ENCODE results near the gene BAIAP3. TPM values are rescaled to one million over a fixed set of nuclear protein-coding genes. Genes with fewer than 3 reads are reported as not detected.
"Not testable (repeated sequence)": the region's sequence is repeated elsewhere in the genome, so short reads cannot be mapped to it uniquely, and the experiment has no call there.

BAIAP3 gene
- total RNA-seq, 1 donor from 2014 or later, result 5.8 TPM

DNA sequence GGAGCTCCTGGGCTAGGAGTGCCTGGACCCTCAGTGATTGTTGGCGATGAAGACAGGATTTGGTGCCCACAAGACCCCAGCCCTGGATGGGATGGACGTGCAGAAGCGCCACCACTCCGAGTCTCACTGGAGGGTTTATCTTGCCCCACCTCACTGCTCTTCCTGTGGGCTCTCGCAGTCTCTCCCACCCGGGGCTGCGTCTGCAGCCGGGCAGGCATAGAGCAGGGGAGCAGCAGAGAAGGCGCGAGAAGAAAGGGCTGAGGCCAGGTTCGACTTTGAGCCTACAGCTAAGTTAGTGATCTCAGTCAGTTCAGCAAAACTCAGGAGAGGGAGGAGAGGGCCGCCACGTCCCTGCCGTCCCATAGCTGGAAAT lies 17.4 kb upstream of the BAIAP3 start:
- DNase-seq, result no peak

DNA sequence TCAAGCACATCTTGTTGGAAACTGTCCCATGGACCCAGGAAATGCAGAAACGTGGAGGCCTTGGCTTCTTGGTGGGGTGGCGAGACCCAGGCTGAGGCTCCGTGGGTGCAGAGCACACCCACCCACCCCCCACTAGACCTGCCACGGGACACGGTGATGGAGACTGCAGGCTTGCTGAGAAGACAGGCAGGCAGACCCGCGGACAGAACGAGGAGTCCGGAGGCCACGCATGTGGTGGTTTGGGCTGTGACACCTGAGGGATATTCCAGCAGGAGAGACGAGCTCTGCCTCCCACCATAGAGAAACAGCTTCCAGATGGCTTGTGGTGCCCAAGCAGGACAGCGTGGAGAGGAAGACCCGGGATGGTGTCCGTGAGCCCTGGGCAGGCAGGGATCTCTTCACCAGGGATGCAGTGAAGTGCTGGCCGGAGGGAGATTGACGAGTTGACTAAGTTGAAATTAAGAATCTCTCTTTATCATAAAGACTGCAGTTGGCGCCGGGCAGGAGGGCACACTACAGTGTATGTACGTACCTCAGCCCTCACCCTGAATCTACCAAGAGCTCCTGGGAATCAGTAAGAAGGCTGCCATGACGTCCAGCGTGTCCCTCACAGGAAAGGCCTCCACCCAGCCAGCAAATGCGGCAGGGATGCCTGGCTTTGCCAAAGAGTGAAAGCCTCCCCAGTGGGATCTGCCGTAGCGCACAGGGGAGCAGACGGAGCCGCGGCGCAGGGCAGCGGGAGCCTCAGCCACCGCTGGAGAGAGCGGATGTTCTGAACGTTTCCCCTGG lies 15.8 kb upstream of the BAIAP3 start:
- DNase-seq, result no peak

GRCh38 chr16:1318268-1318545 lies 15.2 kb upstream of the BAIAP3 start:
- DNase-seq, result no peak

- no peak for DNase-seq
Measured at GRCh38 chr16:1319041-1319440, 14.4 kb upstream of the BAIAP3 start.

DNA sequence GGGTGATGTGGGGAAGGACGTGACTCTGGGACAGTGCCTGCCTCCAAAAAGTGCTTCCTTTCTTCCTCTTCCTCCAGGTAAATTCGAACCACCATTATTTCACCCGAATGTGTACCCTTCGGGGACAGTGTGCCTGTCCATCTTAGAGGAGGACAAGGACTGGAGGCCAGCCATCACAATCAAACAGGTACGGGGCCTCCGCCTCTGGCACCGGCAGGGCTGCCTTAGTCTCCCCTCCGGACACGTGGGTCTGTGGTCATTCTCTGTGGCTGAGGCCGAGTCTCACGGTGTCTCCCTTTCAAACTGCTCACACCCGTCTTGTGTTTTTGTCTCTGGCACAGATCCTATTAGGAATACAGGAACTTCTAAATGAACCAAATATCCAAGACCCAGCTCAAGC lies 13.3 kb upstream of the BAIAP3 start:
- no peak for DNase-seq

DNA sequence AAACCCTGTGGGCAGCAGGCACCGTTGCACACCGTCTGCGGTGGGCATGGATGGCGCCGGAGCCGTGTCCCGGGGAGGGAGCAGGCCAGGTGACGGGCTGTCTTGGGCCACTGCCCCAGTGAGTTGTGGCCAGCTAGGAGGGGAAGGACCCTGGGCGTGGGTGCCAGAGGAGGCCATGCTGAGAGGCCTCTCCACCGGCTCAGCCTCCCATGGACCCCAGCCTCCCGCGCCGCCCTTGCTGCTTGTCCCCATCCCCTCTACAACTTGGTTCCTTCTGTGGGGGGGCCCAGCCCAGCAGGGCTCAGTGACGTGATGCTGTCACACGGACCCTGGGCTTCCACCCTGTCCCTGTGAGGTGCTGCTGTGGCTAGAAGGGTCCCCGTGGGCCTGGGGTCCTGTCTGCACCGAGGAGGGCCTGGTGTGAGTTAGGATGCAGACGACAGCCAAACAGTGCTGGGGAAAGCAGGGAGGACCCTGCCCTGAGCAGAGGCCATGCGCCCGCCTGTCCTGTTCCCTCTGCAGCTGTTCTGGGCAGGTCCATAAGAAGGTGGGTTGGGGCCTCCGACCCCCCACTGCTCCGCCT lies 12.7 kb upstream of the BAIAP3 start:
- DNase-seq, result no peak

- DNase-seq, result no peak
Measured at GRCh38 chr16:1322407-1322806, 11.0 kb upstream of the BAIAP3 start.

DNA sequence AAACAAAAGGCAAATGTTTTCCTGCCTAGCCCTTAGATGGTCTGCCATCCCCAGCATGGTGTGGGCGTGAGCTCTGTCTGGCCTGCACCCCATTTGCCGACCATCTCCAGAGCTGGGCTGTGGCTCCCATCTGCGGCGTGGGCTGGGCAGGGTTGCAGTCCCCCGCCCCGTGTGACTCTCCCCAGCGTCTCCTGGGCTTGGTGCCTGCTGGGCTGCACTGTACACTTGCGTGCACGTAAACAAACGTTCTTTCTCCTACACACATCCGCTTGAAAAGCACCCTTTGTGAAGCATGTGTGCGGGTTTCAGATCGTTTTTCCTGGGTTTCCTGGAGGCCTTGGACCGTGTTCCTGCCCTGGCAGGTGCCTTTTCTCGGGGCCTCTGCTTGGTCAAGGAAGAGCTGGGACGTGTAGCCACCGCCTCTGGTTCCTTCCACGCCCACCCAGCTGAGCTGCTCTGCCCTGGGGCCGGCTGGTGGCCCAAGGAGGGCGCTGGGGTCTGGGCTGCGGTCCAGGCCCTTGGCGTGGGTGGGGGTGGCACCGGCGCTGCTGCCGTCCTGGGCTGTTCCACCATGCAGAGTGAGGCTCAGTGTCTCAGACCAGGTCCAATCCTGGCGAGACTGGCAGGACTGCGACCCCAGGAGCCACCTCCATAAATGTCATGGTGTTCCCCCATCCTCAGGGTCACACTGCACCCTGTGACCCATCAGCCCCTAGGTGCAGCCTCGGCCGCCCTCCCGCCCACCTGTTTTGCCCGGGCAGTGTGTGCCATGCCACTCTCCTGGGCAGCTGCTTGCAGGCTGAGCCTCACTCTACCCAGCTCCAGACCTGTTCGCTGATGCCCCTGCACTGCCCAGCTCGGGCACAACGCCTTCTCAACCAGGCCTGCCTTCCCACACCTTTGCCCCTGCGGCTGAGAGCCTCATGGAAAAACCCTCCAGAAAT lies 9.9 kb upstream of the BAIAP3 start:
- peak; percentile 48 for DNase-seq

DNA sequence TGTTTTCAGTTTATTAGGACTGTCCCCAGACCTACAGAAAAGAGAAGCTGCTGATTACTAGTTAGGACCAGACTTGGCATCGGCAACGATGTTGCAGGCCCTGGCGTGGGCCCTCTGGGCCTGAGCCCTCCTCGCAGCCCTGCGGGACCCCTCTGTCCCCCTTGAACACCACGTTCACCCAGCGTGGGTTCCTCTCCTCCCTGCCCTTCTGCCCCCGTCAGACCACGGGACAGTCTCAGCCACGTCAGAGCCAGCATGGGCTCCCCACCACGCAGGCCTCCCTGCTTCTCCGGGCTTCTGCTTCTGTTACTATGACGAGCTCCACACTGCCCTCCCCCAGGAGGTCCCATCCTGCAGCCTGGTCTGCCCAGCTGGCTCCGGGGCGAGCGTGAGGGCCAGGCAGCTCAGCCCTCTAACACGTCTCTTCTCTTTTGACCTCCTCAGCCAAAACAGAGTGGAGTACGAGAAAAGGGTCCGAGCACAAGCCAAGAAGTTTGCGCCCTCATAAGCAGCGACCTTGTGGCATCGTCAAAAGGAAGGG lies 9.1 kb upstream of the BAIAP3 start:
- no peak for DNase-seq

DNA sequence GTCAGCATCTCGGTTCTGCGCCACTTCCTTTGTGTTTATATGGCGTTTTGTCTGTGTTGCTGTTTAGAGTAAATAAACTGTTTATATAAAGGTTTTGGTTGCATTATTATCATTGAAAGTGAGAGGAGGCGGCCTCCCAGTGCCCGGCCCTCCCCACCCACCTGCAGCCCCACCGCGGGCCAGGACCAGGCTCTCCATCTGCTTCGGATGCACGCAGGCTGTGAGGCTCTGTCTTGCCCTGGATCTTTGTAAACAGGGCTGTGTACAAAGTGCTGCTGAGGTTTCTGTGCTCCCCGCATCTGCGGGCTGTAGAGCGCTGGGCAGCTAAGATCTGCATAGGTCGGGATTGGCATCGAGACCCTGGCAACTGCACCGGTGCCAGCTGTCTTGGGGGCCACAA lies 8.2 kb upstream of the BAIAP3 start:
- DNase-seq, result no peak

DNA sequence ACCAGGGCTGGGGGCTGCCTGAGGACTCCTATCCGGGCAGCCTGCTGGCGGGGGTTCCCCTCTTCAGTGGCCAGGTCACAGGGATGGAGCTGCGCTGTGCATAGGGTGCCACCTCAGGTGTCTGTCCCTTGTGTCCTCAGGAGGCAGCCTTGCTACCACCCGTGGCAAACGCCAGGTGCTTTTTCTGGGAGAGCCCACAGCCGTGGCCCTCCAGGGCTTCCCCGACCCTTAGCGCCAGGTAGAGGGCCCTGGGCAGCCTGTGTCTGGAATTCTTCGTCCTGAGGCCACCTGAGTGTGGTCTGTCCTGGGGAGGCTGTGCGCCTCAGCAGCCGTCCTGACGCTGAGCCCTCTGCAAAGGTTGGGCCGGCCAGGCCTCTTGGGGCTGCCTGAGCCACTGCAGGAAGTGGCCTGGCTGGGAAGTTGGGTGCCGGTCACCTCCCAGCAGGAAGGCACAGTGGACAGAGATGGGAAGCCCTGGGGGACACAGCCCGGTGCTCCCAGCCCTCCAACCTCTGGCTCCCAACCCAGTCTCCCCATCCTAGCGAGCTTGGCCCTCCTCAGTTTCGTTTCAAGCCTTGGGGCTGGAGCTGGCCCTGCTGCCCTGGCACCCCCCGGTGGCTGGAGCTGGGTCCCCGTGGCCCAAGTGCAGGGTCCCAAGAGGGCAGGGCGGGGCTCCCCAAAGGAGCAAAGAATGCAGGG lies 7.6 kb upstream of the BAIAP3 start:
- DNase-seq, result no peak

- no peak for DNase-seq
Measured at GRCh38 chr16:1326391-1326790, 7.1 kb upstream of the BAIAP3 start.

GRCh38 chr16:1326946-1327618 lies 6.4 kb upstream of the BAIAP3 start:
- no peak for DNase-seq

- DNase-seq, result no peak
Measured at GRCh38 chr16:1327619-1327947, 5.9 kb upstream of the BAIAP3 start.

DNA sequence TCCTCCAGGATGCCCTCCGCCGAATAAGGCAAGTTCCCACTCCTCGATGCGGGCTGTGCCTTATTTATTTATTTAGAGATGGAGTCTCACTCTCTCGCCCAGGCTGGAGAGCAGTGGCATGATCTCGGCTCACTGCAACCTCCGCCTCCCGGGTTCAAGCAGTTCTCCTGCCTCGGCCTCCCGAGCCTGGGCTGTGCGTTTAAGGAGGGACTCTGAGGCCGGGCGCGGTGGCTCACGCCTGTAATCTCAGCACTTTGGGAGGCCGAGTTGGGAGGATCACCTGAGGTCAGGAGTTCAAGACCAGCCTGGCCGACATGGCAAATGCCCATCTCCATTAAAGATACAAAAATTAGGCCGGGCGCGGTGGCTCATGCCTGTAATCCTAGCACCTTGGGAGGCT lies 5.3 kb upstream of the BAIAP3 start:
- not testable (repeated sequence) for DNase-seq

DNA sequence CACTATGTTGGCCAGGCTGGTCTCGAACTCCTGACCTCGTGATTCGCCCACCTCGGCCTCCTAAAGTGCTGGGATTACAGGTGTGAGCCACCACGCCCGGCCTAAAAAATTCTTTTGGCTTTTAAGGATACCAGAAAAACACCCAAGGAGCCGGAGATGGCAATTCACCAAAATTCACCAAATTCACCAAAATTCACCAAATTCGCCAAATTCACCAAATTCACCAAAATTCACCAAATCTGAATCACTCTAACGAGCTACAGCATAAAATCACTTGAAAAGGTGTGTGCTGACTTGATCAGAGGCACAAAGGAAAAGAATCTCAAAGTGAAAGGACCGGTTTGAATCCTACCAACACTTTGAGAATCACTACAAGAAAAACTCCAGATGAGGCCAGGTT lies 4.5 kb upstream of the BAIAP3 start:
- DNase-seq, result not testable (repeated sequence)

- no peak for DNase-seq
Measured at GRCh38 chr16:1330260-1330914, 3.1 kb upstream of the BAIAP3 start.

GRCh38 chr16:1330931-1331711 lies 2.3 kb upstream of the BAIAP3 start:
- DNase-seq, result no peak

- DNase-seq, result peak; percentile 38
Measured at GRCh38 chr16:1331712-1332617, 1.5 kb upstream of the BAIAP3 start.
